GM12891 (cell line): ENCODE results near the gene SNX8.

ENCODE experiments used
- PAX5 ChIP-seq: IDR thresholded peaks from 2 replicates; pipeline ENCODE4 v1.6.1; 2011; ENCODE audit warnings: low read length, moderate library complexity, mild to moderate bottlenecking; ENCODE audit not compliant: insufficient read depth, severe bottlenecking
- POLR2A ChIP-seq: IDR thresholded peaks from 2 replicates; pipeline ENCODE4 v1.6.1; 2011; ENCODE audit warnings: low read depth, low read length, control low read depth
- POLR2AphosphoS5 ChIP-seq: IDR thresholded peaks from 2 replicates; pipeline ENCODE4 v1.6.1; 2011; ENCODE audit warnings: low read depth, low read length, control low read depth
- TAF1 ChIP-seq: IDR thresholded peaks from 2 replicates; pipeline ENCODE4 v1.6.1; 2011; ENCODE audit warnings: low read depth, low read length, control low read depth

- TF ChIP-seq POLR2A (no peak), POLR2AphosphoS5 (no peak), TAF1 (no peak), PAX5 (no peak)
These were observed 57.8 kb downstream of the SNX8 start for GRCh38 chr7:2256306-2257045.
